Measurements from ENCODE around the gene SHC3. TPM values are rescaled to one million over a fixed set of nuclear protein-coding genes. Genes with fewer than 3 reads are reported as not detected.

Gene SHC3
- total and polyA plus RNA-seq, 2 donors (not counting 1 experiment from before 2014, with no cell fraction given): 1.7 to 16.2 TPM

DNA sequence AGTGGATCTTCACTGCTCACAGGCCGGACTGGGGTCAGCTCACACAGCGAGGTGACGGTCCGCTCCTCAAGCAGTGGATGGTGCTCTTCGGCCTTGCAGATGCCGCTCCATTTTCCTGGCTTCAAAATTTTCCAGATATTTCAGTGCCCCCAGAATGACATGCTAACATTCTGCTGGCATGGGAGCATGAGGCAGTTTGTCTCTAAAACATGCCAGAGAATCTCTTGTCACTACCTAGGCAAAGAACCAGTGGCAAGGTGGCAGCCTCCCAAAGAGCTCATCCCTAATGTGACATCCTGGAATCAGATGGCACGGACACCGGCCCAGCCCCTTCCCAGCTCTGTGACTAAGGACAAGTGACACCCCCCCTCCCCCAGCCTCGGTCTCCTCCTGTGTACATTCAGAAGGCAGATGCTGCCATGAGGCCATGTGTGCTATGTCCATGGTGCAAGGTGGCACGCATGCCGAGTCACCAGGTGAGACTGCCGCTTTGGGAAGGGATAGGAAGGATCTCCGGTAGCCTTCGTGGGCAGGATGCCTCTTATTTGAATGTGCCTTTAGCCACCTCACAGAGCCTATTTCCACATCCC is 184.7 kb downstream of the SHC3 start:
- no peaks in the 10 kb centered on the region for H4K20me1 ChIP-seq (ENCODE audit: control insufficient read depth, extremely low read depth, insufficient read depth, low read length)
- H3K4me1 ChIP-seq (ENCODE audit: control insufficient read depth, extremely low read depth, insufficient read depth, low read length): peaks cover 22% of the 10 kb centered on the region
- no peak overlapping the region for H3K27ac ChIP-seq (ENCODE audit: insufficient read depth, low read length)
- H3K4me2 ChIP-seq (ENCODE audit: extremely low read depth, insufficient read depth, low read length): peak overlapping the region; percentile 87
- peaks cover 1% of the 10 kb centered on the region for H3K36me3 ChIP-seq (ENCODE audit: control insufficient read depth, insufficient read depth, low read length)
- peak overlapping the region; percentile 39 to 97 (median 78) for H3K4me3 ChIP-seq (replicated peaks in 1 of 4; ENCODE audit: control extremely low read depth in 1 of 4, insufficient read depth in 1 of 4, low read depth in 3 of 4, low read length in 4 of 4)
- no peak overlapping the region for H2AFZ ChIP-seq (ENCODE audit: low read length)
- no peaks in the 10 kb centered on the region for H3K27me3 ChIP-seq (ENCODE audit: control insufficient read depth, insufficient read depth, low read length)
- no peak overlapping the region for H3K9ac ChIP-seq (ENCODE audit: insufficient read depth, low read length)
- no peaks in the 10 kb centered on the region for H3K9me3 ChIP-seq (ENCODE audit: control insufficient read depth, insufficient read depth, low read depth, low read length)
- DNase-seq (ENCODE audit: low read depth in 2 of 2): no peak
- no peak for TF ChIP-seq EZH2 (IDR thresholded peaks at IDR 0.05; ENCODE audit: low read length, missing control alignments)
- TF ChIP-seq, protein P1, sequence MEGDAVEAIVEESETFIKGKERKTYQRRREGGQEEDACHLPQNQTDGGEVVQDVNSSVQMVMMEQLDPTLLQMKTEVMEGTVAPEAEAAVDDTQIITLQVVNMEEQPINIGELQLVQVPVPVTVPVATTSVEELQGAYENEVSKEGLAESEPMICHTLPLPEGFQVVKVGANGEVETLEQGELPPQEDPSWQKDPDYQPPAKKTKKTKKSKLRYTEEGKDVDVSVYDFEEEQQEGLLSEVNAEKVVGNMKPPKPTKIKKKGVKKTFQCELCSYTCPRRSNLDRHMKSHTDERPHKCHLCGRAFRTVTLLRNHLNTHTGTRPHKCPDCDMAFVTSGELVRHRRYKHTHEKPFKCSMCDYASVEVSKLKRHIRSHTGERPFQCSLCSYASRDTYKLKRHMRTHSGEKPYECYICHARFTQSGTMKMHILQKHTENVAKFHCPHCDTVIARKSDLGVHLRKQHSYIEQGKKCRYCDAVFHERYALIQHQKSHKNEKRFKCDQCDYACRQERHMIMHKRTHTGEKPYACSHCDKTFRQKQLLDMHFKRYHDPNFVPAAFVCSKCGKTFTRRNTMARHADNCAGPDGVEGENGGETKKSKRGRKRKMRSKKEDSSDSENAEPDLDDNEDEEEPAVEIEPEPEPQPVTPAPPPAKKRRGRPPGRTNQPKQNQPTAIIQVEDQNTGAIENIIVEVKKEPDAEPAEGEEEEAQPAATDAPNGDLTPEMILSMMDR (conservative IDR thresholded peaks at IDR 0.05 in 1 of 2, IDR thresholded peaks at IDR 0.05 in 1 of 2; ENCODE audit: low read depth in 1 of 2, low read length in 2 of 2): no peak
- peaks cover 30% of the 10 kb centered on the region for H3K79me2 ChIP-seq (ENCODE audit: control insufficient read depth, insufficient read depth, low read length)

DNA sequence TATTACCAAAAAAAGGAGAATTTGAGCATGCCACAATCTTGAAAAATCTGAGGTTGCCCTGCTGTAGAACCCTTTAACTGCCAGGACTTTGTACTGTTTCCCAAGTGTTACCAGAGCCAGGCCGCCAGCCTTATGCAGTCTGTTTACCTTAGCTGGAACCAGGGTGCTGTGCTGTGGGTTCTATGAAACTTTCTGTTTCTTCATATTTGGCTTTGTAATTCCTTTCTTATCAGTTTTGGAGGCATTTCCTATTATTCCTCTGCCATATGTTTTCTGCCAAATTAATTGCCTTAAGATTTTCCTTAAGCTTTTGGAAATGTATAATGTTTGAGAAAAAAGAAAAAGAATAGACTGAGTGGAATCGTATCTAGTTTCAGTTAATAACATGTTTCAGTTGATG is 185.3 kb downstream of the SHC3 start:
- H3K9me3 ChIP-seq (ENCODE audit: control insufficient read depth, insufficient read depth, low read depth, low read length): no peaks in the 10 kb centered on the region
- no peaks in the 10 kb centered on the region for H4K20me1 ChIP-seq (ENCODE audit: control insufficient read depth, extremely low read depth, insufficient read depth, low read length)
- peaks cover 1% of the 10 kb centered on the region for H3K36me3 ChIP-seq (ENCODE audit: control insufficient read depth, insufficient read depth, low read length)
- peak; percentile 57 to 64 for DNase-seq (ENCODE audit: low read depth in 2 of 2)
- no peak overlapping the region for H2AFZ ChIP-seq (ENCODE audit: low read length)
- TF ChIP-seq, protein P1 (conservative IDR thresholded peaks at IDR 0.05 in 1 of 2, IDR thresholded peaks at IDR 0.05 in 1 of 2; ENCODE audit: low read depth in 1 of 2, low read length in 2 of 2): no peak
- H3K4me1 ChIP-seq (ENCODE audit: control insufficient read depth, extremely low read depth, insufficient read depth, low read length): peaks cover 16% of the 10 kb centered on the region
- peaks cover 30% of the 10 kb centered on the region for H3K79me2 ChIP-seq (ENCODE audit: control insufficient read depth, insufficient read depth, low read length)
- H3K27ac ChIP-seq (ENCODE audit: insufficient read depth, low read length): no peak overlapping the region
- no peaks in the 10 kb centered on the region for H3K27me3 ChIP-seq (ENCODE audit: control insufficient read depth, insufficient read depth, low read length)
- H3K9ac ChIP-seq (ENCODE audit: insufficient read depth, low read length): no peak overlapping the region
- H3K4me2 ChIP-seq (ENCODE audit: extremely low read depth, insufficient read depth, low read length): peak overlapping the region; percentile 87
- peak overlapping the region; percentile 39 to 97 (median 78) for H3K4me3 ChIP-seq (replicated peaks in 1 of 4; ENCODE audit: control extremely low read depth in 1 of 4, insufficient read depth in 1 of 4, low read depth in 3 of 4, low read length in 4 of 4)

DNA sequence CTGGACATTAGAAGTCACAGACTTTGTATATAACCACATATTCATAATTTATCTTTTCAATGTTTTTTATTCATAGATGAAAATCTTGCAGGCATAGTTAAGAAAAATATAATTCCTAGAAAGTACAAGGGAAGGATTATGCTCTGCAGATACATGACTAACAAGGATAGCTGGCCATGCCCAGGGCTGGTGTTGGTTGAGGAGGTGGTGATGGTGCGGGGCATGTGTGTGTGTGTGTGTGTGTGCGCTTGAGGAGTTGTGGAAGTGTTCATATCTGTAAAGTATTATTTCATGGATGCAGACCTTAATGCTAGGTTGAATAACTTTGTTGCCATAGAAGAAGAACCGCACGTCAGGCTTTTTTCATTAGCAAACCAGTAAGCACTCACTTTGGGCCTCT is 186.1 kb downstream of the SHC3 start:
- Histone ChIP-seq H3K4me3 (replicated peaks in 1 of 4; ENCODE audit: control extremely low read depth in 1 of 4, insufficient read depth in 1 of 4, low read depth in 3 of 4, low read length in 4 of 4) (peak overlapping the region; percentile 75 to 97 (median 84)), H3K9ac (ENCODE audit: insufficient read depth, low read length) (no peak overlapping the region), H4K20me1 (ENCODE audit: control insufficient read depth, extremely low read depth, insufficient read depth, low read length) (no peaks in the 10 kb centered on the region), H3K27ac (ENCODE audit: insufficient read depth, low read length) (no peak overlapping the region), H3K4me1 (ENCODE audit: control insufficient read depth, extremely low read depth, insufficient read depth, low read length) (peaks cover 16% of the 10 kb centered on the region), H3K36me3 (ENCODE audit: control insufficient read depth, insufficient read depth, low read length) (no peaks in the 10 kb centered on the region), H2AFZ (ENCODE audit: low read length) (no peak overlapping the region), H3K79me2 (ENCODE audit: control insufficient read depth, insufficient read depth, low read length) (peaks cover 28% of the 10 kb centered on the region), H3K9me3 (ENCODE audit: control insufficient read depth, insufficient read depth, low read depth, low read length) (no peaks in the 10 kb centered on the region), H3K27me3 (ENCODE audit: control insufficient read depth, insufficient read depth, low read length) (no peaks in the 10 kb centered on the region), H3K4me2 (ENCODE audit: extremely low read depth, insufficient read depth, low read length) (peak overlapping the region; percentile 87)
- TF ChIP-seq, protein P1 (conservative IDR thresholded peaks at IDR 0.05 in 1 of 2, IDR thresholded peaks at IDR 0.05 in 1 of 2; ENCODE audit: low read depth in 1 of 2, low read length in 2 of 2): no peak
- TF ChIP-seq EZH2 (IDR thresholded peaks at IDR 0.05; ENCODE audit: low read length, missing control alignments): no peak
- peak in 1 of 2 donors; percentile 47 for DNase-seq (ENCODE audit: low read depth in 2 of 2)
